ENCODE measurements around the gene KIF26A. TPM values are rescaled to one million over a fixed set of nuclear protein-coding genes. Genes with fewer than 3 reads are reported as not detected.

The KIF26A gene
- total and polyA plus RNA-seq, 2 of the 4 experiments (the other 2 are of a cell fraction) = not detected

GRCh38 chr14:104156142-104156541 lies 17.8 kb downstream of the KIF26A start:
- ChIA-PET CTCF (no interaction called here), POLR2A (ENCODE audit: unreplicated experiment) (no interaction called here)
- TF ChIP-seq MAZ (IDR thresholded peaks at IDR 0.05; ENCODE audit: borderline replicate concordance, low read depth, low read length) (no peak), RCOR1 (IDR thresholded peaks at IDR 0.05; ENCODE audit: insufficient replicate concordance, low read length) (no peak), MXI1 (IDR thresholded peaks at IDR 0.05; ENCODE audit: borderline replicate concordance, low read depth, low read length) (no peak), USF2 (IDR thresholded peaks at IDR 0.05; ENCODE audit: low read depth, low read length) (no peak), CEBPB (IDR thresholded peaks at IDR 0.05; ENCODE audit: low read depth, low read length) (no peak), NFE2L2 (IDR thresholded peaks at IDR 0.05; ENCODE audit: low read depth, low read length) (no peak)
- Histone ChIP-seq H2AK9ac (replicated peaks; ENCODE audit: low read depth, low read length, poor library complexity) (no peak overlapping the region), H3K9me3 (ENCODE audit: control insufficient read depth, insufficient read depth, low read length) (peaks cover 3% of the 10 kb centered on the region), H4K91ac (ENCODE audit: insufficient read depth, low read depth, low read length) (no peak overlapping the region), H4K8ac (ENCODE audit: low read depth in 2 of 2, low read length in 2 of 2) (no peak overlapping the region), H3K4ac (ENCODE audit: low read depth, low read length) (no peak overlapping the region), H3K9ac (ENCODE audit: low read depth, low read length) (no peak overlapping the region), H3K4me1 (ENCODE audit: control insufficient read depth, insufficient read depth, low read length) (no peaks in the 10 kb centered on the region), H3K4me3 (ENCODE audit: insufficient read depth, low read depth, low read length) (no peak overlapping the region), H2BK5ac (ENCODE audit: low read depth, low read length, poor library complexity, severe bottlenecking) (no peak overlapping the region), H3K27ac (ENCODE audit: insufficient read depth, low read length) (no peak overlapping the region), H2BK120ac (ENCODE audit: low read depth, low read length) (no peak overlapping the region), H3K14ac (replicated peaks; ENCODE audit: low read depth, low read length) (no peak overlapping the region), H3K9me1 (ENCODE audit: insufficient read depth, low read length) (no peaks in the 10 kb centered on the region), H3K18ac (ENCODE audit: low read depth, low read length) (no peak overlapping the region), H3K79me1 (ENCODE audit: low read depth in 1 of 2, low read length in 2 of 2) (no peaks in the 10 kb centered on the region), H3K56ac (ENCODE audit: extremely low read depth, insufficient read depth, low read length) (no peak overlapping the region), H4K5ac (ENCODE audit: low read depth, low read length) (no peak overlapping the region), H3K36me3 (ENCODE audit: control insufficient read depth, insufficient read depth, low read length) (no peaks in the 10 kb centered on the region), H2BK20ac (ENCODE audit: low read depth, low read length) (no peak overlapping the region), H2BK15ac (ENCODE audit: low read depth, low read length) (no peak overlapping the region), H4K20me1 (ENCODE audit: insufficient read depth, low read length) (no peaks in the 10 kb centered on the region), H3K23ac (ENCODE audit: low read depth, low read length) (no peak overlapping the region), H3K27me3 (ENCODE audit: control insufficient read depth, insufficient read depth, low read length) (no peaks in the 10 kb centered on the region), H2AK5ac (ENCODE audit: low read depth, low read length) (no peak overlapping the region), H3K4me2 (ENCODE audit: low read depth, low read length) (no peak overlapping the region), H2AFZ (replicated peaks; ENCODE audit: low read length, poor library complexity) (no peak overlapping the region)
- intact Hi-C loops (cut with micrococcal nuclease) = no loop called here
- DNase-seq = no peak
- BruUV-seq (replicated peaks) = no TSS peak
- dilution Hi-C loops (cut with HindIII; ENCODE audit: low sequenced_read_pairs, unreplicated experiment) = no loop called here
- in situ Hi-C loops (cut with MboI; ENCODE audit: low sequenced_read_pairs) = no loop called here
- 90% methylated on average over 2 of the region's 5 CpGs; no CpG with 5 or more reads in 1 of the 2 experiments for WGBS, 2 experiments (ENCODE audit: extremely low coverage in 2 of 2, insufficient read length in 1 of 2)
- no peak for ATAC-seq (ENCODE audit: low read depth)

Measured in IMR-90 (cell line).